NB4 (cell line): ENCODE measurements around the gene BACH1.
"Not testable (repeated sequence)": the region's sequence is repeated elsewhere in the genome, so short reads cannot be mapped to it uniquely, and the experiment has no call there.

Experiments
- DNase-seq: peaks from one replicate; pipeline ENCODE4 v3.0.0; 2010; ENCODE audit warnings: low read depth
- H3K4me3 ChIP-seq: one replicate; pipeline ENCODE4 v1.5.1; 2011; ENCODE audit warnings: mild to moderate bottlenecking, low read depth, low read length, moderate library complexity
- MAX ChIP-seq: IDR thresholded peaks from 2 replicates; pipeline ENCODE4 v1.6.1; 2011; ENCODE audit warnings: low read depth, low read length
- MYC ChIP-seq: IDR thresholded peaks from 2 replicates; pipeline ENCODE4 v1.6.1; 2011; ENCODE audit warnings: low read depth, low read length
- POLR2A ChIP-seq: IDR thresholded peaks from 2 replicates; pipeline ENCODE4 v1.6.1; 2011; ENCODE audit warnings: mild to moderate bottlenecking; ENCODE audit not compliant: insufficient read length; ENCODE audit errors: extremely low read depth
- TF ChIP-seq, protein P1 (sequence below): IDR thresholded peaks from one replicate; pipeline ENCODE4 v1.5.1; 2012; ENCODE audit warnings: low read depth, low read length

The BACH1 gene

DNA sequence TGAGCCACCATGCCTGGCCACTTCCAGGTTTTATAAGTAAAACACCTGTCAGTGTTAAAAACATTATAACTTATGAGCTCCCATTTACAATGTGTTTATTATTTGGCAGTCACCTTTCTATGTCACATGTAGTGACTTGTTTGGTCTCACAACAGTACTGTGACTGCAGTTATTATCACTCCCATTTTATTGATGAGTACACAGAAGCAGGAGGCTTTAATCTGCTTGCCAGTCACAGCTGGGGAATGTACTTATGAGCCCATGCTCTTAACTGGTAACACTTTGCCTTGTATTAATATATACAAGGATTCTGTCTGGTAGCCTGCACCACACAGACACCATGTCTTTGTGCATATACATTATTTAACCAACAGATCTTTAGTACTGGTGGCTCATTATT is 31.1 kb upstream of the BACH1 start:
- no peak overlapping the region for H3K4me3 ChIP-seq
- no peak for DNase-seq
- TF ChIP-seq MYC (no peak), MAX (no peak)
- TF ChIP-seq, protein P1, sequence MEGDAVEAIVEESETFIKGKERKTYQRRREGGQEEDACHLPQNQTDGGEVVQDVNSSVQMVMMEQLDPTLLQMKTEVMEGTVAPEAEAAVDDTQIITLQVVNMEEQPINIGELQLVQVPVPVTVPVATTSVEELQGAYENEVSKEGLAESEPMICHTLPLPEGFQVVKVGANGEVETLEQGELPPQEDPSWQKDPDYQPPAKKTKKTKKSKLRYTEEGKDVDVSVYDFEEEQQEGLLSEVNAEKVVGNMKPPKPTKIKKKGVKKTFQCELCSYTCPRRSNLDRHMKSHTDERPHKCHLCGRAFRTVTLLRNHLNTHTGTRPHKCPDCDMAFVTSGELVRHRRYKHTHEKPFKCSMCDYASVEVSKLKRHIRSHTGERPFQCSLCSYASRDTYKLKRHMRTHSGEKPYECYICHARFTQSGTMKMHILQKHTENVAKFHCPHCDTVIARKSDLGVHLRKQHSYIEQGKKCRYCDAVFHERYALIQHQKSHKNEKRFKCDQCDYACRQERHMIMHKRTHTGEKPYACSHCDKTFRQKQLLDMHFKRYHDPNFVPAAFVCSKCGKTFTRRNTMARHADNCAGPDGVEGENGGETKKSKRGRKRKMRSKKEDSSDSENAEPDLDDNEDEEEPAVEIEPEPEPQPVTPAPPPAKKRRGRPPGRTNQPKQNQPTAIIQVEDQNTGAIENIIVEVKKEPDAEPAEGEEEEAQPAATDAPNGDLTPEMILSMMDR = no peak

GRCh38 chr21:29271927-29272333 is 26.8 kb upstream of the BACH1 start:
- TF ChIP-seq, protein P1 = no peak
- TF ChIP-seq MYC (no peak), MAX (peak; percentile 84)
- peak; percentile 41 for DNase-seq
- H3K4me3 ChIP-seq = no peak overlapping the region

DNA sequence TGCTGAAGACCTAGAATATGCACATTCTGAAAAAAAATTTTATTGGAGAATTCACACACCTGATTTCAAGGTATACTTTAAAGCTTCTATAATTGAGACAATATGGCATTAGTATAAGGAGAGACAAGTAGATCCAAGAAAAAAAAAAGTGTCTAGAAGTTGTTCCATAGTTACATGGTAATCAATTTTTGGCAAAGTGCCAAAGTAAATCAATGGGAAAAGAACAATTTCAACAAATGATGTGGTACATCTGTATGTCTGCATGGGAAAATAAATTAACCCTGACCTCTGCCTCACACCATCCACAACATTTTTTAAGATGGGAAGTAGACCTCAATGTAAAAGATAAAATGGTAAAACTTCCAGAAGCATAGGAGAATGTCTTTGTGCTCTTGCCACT is 21.3 kb upstream of the BACH1 start:
- no peak for DNase-seq
- TF ChIP-seq MAX = no peak
- TF ChIP-seq, protein P1 = no peak
- no peak for TF ChIP-seq POLR2A
- TF ChIP-seq MYC = no peak
- no peak overlapping the region for H3K4me3 ChIP-seq

- no peak for DNase-seq
- no peak overlapping the region for H3K4me3 ChIP-seq
- TF ChIP-seq MYC (no peak), MAX (no peak), POLR2A (no peak)
- TF ChIP-seq, protein P1 = no peak
Observed at GRCh38 chr21:29279558-29279957, 19.2 kb upstream of the BACH1 start.

DNA sequence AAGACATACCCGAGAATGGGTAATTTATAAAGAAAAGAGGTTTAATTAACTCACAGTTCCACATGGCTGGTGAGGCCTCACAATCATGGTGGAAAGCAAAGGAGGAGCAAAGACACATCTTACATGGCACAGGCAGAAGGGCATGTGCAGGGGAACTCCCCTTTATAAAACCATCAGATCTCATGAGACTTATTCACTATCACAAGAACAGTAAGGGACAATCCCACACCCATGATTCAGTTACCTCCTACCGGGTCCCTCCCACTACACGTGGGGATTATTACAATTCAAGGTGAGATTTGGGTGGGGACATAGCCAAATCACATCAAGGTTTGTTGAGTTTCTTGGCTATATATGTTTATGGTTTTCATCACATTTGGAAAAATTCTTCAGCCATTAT is 16.9 kb upstream of the BACH1 start:
- not testable (repeated sequence) for H3K4me3 ChIP-seq, DNase-seq

GRCh38 chr21:29287383-29287782 is 11.3 kb upstream of the BACH1 start:
- TF ChIP-seq MAX (no peak), POLR2A (no peak), MYC (no peak)
- TF ChIP-seq, protein P1 = no peak
- DNase-seq = peak; percentile 68
- no peak overlapping the region for H3K4me3 ChIP-seq
